AG04450 (cell line): ENCODE data around the gene PIP5K1B. TPM values are rescaled to one million over a fixed set of nuclear protein-coding genes. Genes with fewer than 3 reads are reported as not detected.

Experiments
- CTCF ChIA-PET: fragments of 300-600, 350-600 bp; formaldehyde crosslinking; extraction: SDS; loops from one replicate; lab custom pipeline; 2022; ENCODE audit warnings: antibody characterized with exemption, inconsistent platforms; lab: Charles Lee
- POLR2A ChIA-PET: fragments of 350-600 bp; formaldehyde crosslinking; extraction: SDS; loops from one replicate; lab custom pipeline; 2021; ENCODE audit warnings: antibody characterized with exemption, inconsistent platforms; lab: Yijun Ruan, JAX
- DNase-seq: peaks from one replicate; pipeline ENCODE4 v3.0.0-alpha.2; 2011; ENCODE audit warnings: low read depth, low spot score
- H3K27ac ChIP-seq: one replicate; pipeline ENCODE4 v1.5.1; 2012; ENCODE audit warnings: low read depth, low read length, control low read depth
- H3K27me3 ChIP-seq: one replicate; pipeline ENCODE4 v1.6.0; 2012; ENCODE audit warnings: low read length; ENCODE audit not compliant: control insufficient read depth, insufficient read depth
- H3K4me3 ChIP-seq: 2 replicates; pipeline ENCODE4 v1.5.1; 2011; ENCODE audit warnings: mild to moderate bottlenecking, low read depth, low read length, control low read depth
- H3K9me3 ChIP-seq: 2 replicates; pipeline ENCODE4 v1.5.1; 2012; ENCODE audit warnings: low read length; ENCODE audit not compliant: control insufficient read depth, insufficient read depth
- CTCF ChIP-seq: IDR thresholded peaks from 2 replicates; pipeline ENCODE4 v1.5.1; 2011; ENCODE audit warnings: low read depth, low read length, control low read depth, inconsistent platforms
- polyA plus RNA-seq: library from polyadenylated mRNA; depleted of rRNA; stranded (reverse); fragments of >200 nt; gene quantifications from 2 replicates; pipeline ENCODE4 v1.2.3, GENCODE V29; 2011

Gene PIP5K1B
- polyA plus RNA-seq, 1 experiment, result not detected

- no peak for TF ChIP-seq CTCF
- Histone ChIP-seq H3K4me3 (peak overlapping the region; percentile 96), H3K27me3 (no peaks in the 10 kb centered on the region), H3K27ac (no peak overlapping the region), H3K9me3 (no peaks in the 10 kb centered on the region)
- CTCF ChIA-PET, result interaction anchor here (0.7 to 4.4 kb wide), 6 partner anchors 28 to 157 kb away, joined by 3 to 37 read pairs (median 3); no protein-coding TSS in a partner anchor
- DNase-seq, result no peak
- POLR2A ChIA-PET, result no interaction called here
Observed at GRCh38 chr9:69036799-69037198, 331.8 kb downstream of the PIP5K1B start.

GRCh38 chr9:69040646-69041045 is 335.6 kb downstream of the PIP5K1B start:
- TF ChIP-seq CTCF, result no peak
- DNase-seq, result no peak
- no peak overlapping the region for H3K27ac ChIP-seq
- no peak overlapping the region for H3K4me3 ChIP-seq
- POLR2A ChIA-PET, result no interaction called here
- no peaks in the 10 kb centered on the region for H3K27me3 ChIP-seq
- H3K9me3 ChIP-seq, result no peaks in the 10 kb centered on the region
- CTCF ChIA-PET, result no interaction called here

GRCh38 chr9:69044240-69045219 is 339.5 kb downstream of the PIP5K1B start:
- CTCF ChIA-PET, result interaction anchor here (0.7 to 2.1 kb wide), 6 partner anchors 9 to 229 kb away, joined by 3 to 11 read pairs (median 3); partner anchors contain the start of gene FXN
- H3K27me3 ChIP-seq, result no peaks in the 10 kb centered on the region
- no peak for DNase-seq
- H3K9me3 ChIP-seq, result no peaks in the 10 kb centered on the region
- POLR2A ChIA-PET, result interaction anchor here (1.2 kb wide), 1 partner anchor 130 kb away, joined by 3 read pairs; the partner anchor contains the start of gene TJP2
- H3K4me3 ChIP-seq, result no peak overlapping the region
- peak overlapping the region; percentile 39 for H3K27ac ChIP-seq
- no peak for TF ChIP-seq CTCF

GRCh38 chr9:69045821-69046220 is 340.8 kb downstream of the PIP5K1B start:
- DNase-seq, result no peak
- TF ChIP-seq CTCF, result no peak
- Histone ChIP-seq H3K27me3 (no peaks in the 10 kb centered on the region), H3K4me3 (no peak overlapping the region), H3K27ac (no peak overlapping the region), H3K9me3 (no peaks in the 10 kb centered on the region)
- ChIA-PET CTCF (interaction anchor here (0.7 to 2.9 kb wide), 4 partner anchors 8 to 227 kb away, joined by 3 to 19 read pairs (median 5); partner anchors contain the start of gene FXN), POLR2A (interaction anchor here (1.2 kb wide), 1 partner anchor 128 kb away, joined by 3 read pairs; the partner anchor contains the start of gene TJP2)
